ENCODE results near the gene UNC13B. TPM values are rescaled to one million over a fixed set of nuclear protein-coding genes. Genes with fewer than 3 reads are reported as not detected.

The UNC13B gene
- total RNA-seq, 1 experiment from 2014 or later, result 9.8 TPM

- no TSS peak for BruUV-seq (replicated peaks)
- no peaks in the 10 kb centered on the region for H3K27me3 ChIP-seq (ENCODE audit: low read length)
- no peaks in the 10 kb centered on the region for H3K79me2 ChIP-seq (ENCODE audit: low read length)
- H4K20me1 ChIP-seq (ENCODE audit: low read length), result no peaks in the 10 kb centered on the region
- H3K9me3 ChIP-seq (ENCODE audit: low read length), result no peaks in the 10 kb centered on the region
- H3K27ac ChIP-seq (ENCODE audit: low read length), result peak overlapping the region; percentile 25
- H3K4me2 ChIP-seq (ENCODE audit: low read length), result peak overlapping the region; percentile 49
- H3K4me3 ChIP-seq (ENCODE audit: low read length), result no peak overlapping the region
- H3K4me1 ChIP-seq (ENCODE audit: insufficient read depth, low read length), result peaks cover 27% of the 10 kb centered on the region
- ATAC-seq (peak; percentile 99), DNase-seq (peak; percentile 87)
- no peaks in the 10 kb centered on the region for H3K36me3 ChIP-seq (ENCODE audit: low read depth, low read length)
- CTCF ChIA-PET, result no interaction called here
- H3F3A ChIP-seq (ENCODE audit: low read length, unreplicated experiment), result no peaks in the 10 kb centered on the region
- POLR2A ChIA-PET (ENCODE audit: unreplicated experiment), result interaction anchor here (0.6 kb wide), 1 partner anchor 296 kb away, joined by 3 read pairs; no protein-coding TSS in a partner anchor
- no peaks in the 10 kb centered on the region for H3K9me2 ChIP-seq (replicated peaks; ENCODE audit: low read length)
- intact Hi-C loops (cut with micrococcal nuclease), result no loop called here
- TF ChIP-seq EZH2 (IDR thresholded peaks at IDR 0.05; ENCODE audit: low read length, unreplicated experiment), result no peak
- TF ChIP-seq EZH2phosphoT487 (IDR thresholded peaks at IDR 0.05; ENCODE audit: borderline replicate concordance, low read length), result no peak
- TF ChIP-seq CTCF (conservative IDR thresholded peaks at IDR 0.05; ENCODE audit: low read depth, low read length), result no peak
- H3K9ac ChIP-seq (ENCODE audit: low read length), result no peak overlapping the region
- H2AFZ ChIP-seq (ENCODE audit: low read length), result peak overlapping the region; percentile 24; the same call in 1 of the 2 replicates
Measured at GRCh38 chr9:35367451-35367850, 205.6 kb downstream of the UNC13B start.

- Histone ChIP-seq H3K9ac (ENCODE audit: low read length) (no peak overlapping the region), H3K27ac (ENCODE audit: low read length) (no peak overlapping the region), H3K9me2 (replicated peaks; ENCODE audit: low read length) (no peaks in the 10 kb centered on the region), H3K9me3 (ENCODE audit: low read length) (no peaks in the 10 kb centered on the region), H3K27me3 (ENCODE audit: low read length) (no peaks in the 10 kb centered on the region), H3K36me3 (ENCODE audit: low read depth, low read length) (no peaks in the 10 kb centered on the region), H3K4me2 (ENCODE audit: low read length) (no peak overlapping the region), H2AFZ (ENCODE audit: low read length) (no peak overlapping the region), H3F3A (ENCODE audit: low read length, unreplicated experiment) (no peaks in the 10 kb centered on the region), H3K79me2 (ENCODE audit: low read length) (no peaks in the 10 kb centered on the region), H3K4me1 (ENCODE audit: insufficient read depth, low read length) (peaks cover 22% of the 10 kb centered on the region), H4K20me1 (ENCODE audit: low read length) (no peaks in the 10 kb centered on the region), H3K4me3 (ENCODE audit: low read length) (no peak overlapping the region)
- TF ChIP-seq EZH2 (IDR thresholded peaks at IDR 0.05; ENCODE audit: low read length, unreplicated experiment) (no peak), CTCF (conservative IDR thresholded peaks at IDR 0.05; ENCODE audit: low read depth, low read length) (no peak), EZH2phosphoT487 (IDR thresholded peaks at IDR 0.05; ENCODE audit: borderline replicate concordance, low read length) (no peak)
- ATAC-seq (no peak), DNase-seq (no peak)
- ChIA-PET POLR2A (ENCODE audit: unreplicated experiment) (no interaction called here), CTCF (no interaction called here)
- intact Hi-C loops (cut with micrococcal nuclease), result no loop called here
- no TSS peak for BruUV-seq (replicated peaks)
Measured at GRCh38 chr9:35370241-35370640, 208.4 kb downstream of the UNC13B start.

GRCh38 chr9:35374436-35374835, 212.6 kb downstream of the UNC13B start:
- Histone ChIP-seq H3K9me3 (ENCODE audit: low read length) (no peaks in the 10 kb centered on the region), H3K4me2 (ENCODE audit: low read length) (no peak overlapping the region), H3K27me3 (ENCODE audit: low read length) (no peaks in the 10 kb centered on the region), H3K9ac (ENCODE audit: low read length) (no peak overlapping the region), H3K36me3 (ENCODE audit: low read depth, low read length) (no peaks in the 10 kb centered on the region), H3K4me1 (ENCODE audit: insufficient read depth, low read length) (no peaks in the 10 kb centered on the region), H3K9me2 (replicated peaks; ENCODE audit: low read length) (no peaks in the 10 kb centered on the region), H3K79me2 (ENCODE audit: low read length) (no peaks in the 10 kb centered on the region), H3K4me3 (ENCODE audit: low read length) (no peak overlapping the region), H2AFZ (ENCODE audit: low read length) (no peak overlapping the region), H4K20me1 (ENCODE audit: low read length) (no peaks in the 10 kb centered on the region), H3K27ac (ENCODE audit: low read length) (no peak overlapping the region), H3F3A (ENCODE audit: low read length, unreplicated experiment) (no peaks in the 10 kb centered on the region)
- CTCF ChIA-PET, result no interaction called here
- ATAC-seq, result no peak
- DNase-seq, result no peak
- POLR2A ChIA-PET (ENCODE audit: unreplicated experiment), result no interaction called here
- intact Hi-C loops (cut with micrococcal nuclease), result no loop called here
- TF ChIP-seq EZH2phosphoT487 (IDR thresholded peaks at IDR 0.05; ENCODE audit: borderline replicate concordance, low read length) (no peak), EZH2 (IDR thresholded peaks at IDR 0.05; ENCODE audit: low read length, unreplicated experiment) (no peak), CTCF (conservative IDR thresholded peaks at IDR 0.05; ENCODE audit: low read depth, low read length) (no peak)
- BruUV-seq (replicated peaks), result no TSS peak
